ENCODE measurements around the gene CYP21A2. TPM values are rescaled to one million over a fixed set of nuclear protein-coding genes. Genes with fewer than 3 reads are reported as not detected.
"Not testable (repeated sequence)": the region's sequence is repeated elsewhere in the genome, so short reads cannot be mapped to it uniquely, and the experiment has no call there.

Gene CYP21A2
- polyA plus RNA-seq (ENCODE audit: insufficient read length in 10 of 10), result 1 to 10 TPM in 2 of 10 donors, under 1 TPM in 8; 0.35 to 1.1 (median 0.58) TPM
- long read RNA-seq, donor 1, result 0 reads
- long read RNA-seq, donor 2, partial matches to known transcripts, result 0 of 2 reads
- long read RNA-seq, donor 2, other reads (novel, unspliced or antisense), result 0 of 2 reads
- long read RNA-seq, donor 3, result 0 reads
- long read RNA-seq, donor 4, result 0 reads
- long read RNA-seq, donor 5, partial matches to known transcripts, result 93 of 93 reads
- long read RNA-seq, donor 5, other reads (novel, unspliced or antisense), result 0 of 93 reads
- long read RNA-seq, donor 6, result 0 reads
- long read RNA-seq, donor 7, partial matches to known transcripts, result 40 of 40 reads
- long read RNA-seq, donor 7, other reads (novel, unspliced or antisense), result 0 of 40 reads
- long read RNA-seq, donor 8, partial matches to known transcripts, result 5 of 5 reads
- long read RNA-seq, donor 8, other reads (novel, unspliced or antisense), result 0 of 5 reads
- long read RNA-seq, donor 9, result 0 reads

- DNase-seq, result not testable (repeated sequence)
These were observed at the start of gene CYP21A2 for GRCh38 chr6:32037598-32038524. Gene CYP21A2, plus strand, starts transcription at chr6:32038415. Its CDS starts 8 bp downstream, at chr6:32038423.

GRCh38 chr6:31989363-31989762, 48.9 kb upstream of the CYP21A2 start:
- not testable (repeated sequence) for DNase-seq

DNA sequence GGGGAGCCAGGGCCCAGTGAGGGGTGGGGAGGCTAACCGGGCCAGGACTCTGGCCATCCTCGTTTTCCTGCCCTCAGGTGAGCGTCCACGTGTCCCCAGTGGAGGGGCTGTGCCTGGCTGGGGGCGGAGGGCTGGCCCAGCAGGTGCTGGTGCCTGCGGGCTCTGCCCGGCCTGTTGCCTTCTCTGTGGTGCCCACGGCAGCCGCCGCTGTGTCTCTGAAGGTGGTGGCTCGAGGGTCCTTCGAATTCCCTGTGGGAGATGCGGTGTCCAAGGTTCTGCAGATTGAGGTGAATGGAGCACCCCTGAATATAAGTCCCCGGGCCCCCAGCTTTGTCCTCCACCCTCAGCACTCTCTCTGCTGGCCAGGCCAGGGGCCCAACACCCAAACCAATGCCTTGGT, 43.8 kb upstream of the CYP21A2 start:
- not testable (repeated sequence) for DNase-seq

GRCh38 chr6:31996385-31996784, 41.8 kb upstream of the CYP21A2 start:
- DNase-seq, result not testable (repeated sequence)

- DNase-seq, result not testable (repeated sequence)
These were observed 35.5 kb upstream of the CYP21A2 start for GRCh38 chr6:32002546-32003268.

- not testable (repeated sequence) for DNase-seq
These were observed 34.9 kb upstream of the CYP21A2 start for GRCh38 chr6:32003301-32003700.

- not testable (repeated sequence) for DNase-seq
These were observed 33.8 kb upstream of the CYP21A2 start for GRCh38 chr6:32004393-32004792.

DNA sequence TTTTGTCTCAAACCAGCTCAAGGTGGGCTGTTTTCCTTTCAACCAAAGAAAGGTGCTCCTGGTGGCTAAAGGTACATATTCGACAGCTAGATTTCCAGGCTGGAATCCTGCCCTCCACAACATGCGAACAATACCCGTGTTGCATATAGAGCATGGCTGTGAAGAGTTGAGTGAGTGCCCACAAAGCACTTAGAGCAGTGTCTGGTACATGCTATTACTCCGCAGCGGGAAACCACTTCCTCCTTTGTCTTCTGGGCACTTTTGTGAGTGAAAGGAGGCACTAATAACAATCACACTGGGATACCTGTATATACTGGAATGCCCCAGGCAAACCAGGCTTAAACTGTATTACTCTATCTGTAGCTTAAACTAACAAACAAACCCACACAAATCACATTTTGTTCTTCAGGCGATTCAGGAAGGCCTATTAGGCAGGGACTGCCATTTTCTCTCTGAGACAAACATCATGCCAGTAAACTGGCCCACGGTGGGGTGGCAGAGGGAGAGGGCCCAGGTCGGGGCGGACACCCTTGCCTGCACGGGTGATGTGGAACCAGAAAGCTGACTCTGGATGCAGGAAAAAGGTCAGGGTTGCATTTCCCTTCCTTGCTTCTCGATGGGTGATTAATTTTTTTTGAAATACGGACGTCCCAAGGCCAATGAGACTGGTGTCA, 33.2 kb upstream of the CYP21A2 start:
- DNase-seq, result not testable (repeated sequence)

- DNase-seq, result not testable (repeated sequence)
These were observed 32.7 kb upstream of the CYP21A2 start for GRCh38 chr6:32005538-32005880.

DNA sequence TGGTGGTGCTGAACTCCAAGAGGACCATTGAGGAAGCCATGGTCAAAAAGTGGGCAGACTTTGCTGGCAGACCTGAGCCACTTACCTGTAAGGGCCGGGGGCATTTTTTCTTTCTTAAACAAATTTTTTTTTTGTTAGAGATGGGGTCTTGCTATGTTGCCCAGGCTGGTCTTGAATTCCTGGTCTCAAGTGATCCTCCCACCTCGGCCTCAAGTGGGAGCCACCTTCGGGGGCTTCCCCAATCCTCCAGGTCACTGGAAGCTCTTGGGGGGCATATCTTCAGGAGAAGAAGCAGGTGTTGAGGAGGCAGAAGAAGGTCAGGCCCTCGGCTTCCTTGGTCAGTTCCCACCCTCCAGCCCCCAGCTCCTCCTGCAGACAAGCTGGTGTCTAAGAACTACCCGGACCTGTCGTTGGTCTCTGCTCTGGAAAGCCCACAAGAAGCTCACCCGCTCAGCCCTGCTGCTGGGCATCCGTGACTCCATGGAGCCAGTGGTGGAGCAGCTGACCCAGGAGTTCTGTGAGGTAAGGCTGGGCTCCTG, 32.2 kb upstream of the CYP21A2 start:
- not testable (repeated sequence) for DNase-seq

DNA sequence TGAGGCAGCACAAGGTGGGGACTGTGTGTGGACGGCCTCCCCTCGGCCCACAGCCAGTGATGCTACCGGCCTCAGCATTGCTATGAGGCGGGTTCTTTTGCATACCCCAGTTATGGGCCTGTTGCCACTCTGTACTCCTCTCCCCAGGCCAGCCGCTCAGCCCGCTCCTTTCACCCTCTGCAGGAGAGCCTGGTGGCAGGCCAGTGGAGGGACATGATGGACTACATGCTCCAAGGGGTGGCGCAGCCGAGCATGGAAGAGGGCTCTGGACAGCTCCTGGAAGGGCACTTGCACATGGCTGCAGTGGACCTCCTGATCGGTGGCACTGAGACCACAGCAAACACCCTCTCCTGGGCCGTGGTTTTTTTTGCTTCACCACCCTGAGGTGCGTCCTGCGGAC, 31.1 kb upstream of the CYP21A2 start:
- DNase-seq, result not testable (repeated sequence)

DNA sequence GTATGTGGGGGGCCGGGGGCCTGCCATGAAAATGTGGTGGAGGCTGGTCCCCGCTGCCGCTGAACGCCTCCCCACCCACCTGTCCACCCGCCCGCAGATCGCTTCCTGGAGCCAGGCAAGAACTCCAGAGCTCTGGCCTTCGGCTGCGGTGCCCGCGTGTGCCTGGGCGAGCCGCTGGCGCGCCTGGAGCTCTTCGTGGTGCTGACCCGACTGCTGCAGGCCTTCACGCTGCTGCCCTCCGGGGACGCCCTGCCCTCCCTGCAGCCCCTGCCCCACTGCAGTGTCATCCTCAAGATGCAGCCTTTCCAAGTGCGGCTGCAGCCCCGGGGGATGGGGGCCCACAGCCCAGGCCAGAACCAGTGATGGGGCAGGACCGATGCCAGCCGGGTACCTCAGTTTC, 30.2 kb upstream of the CYP21A2 start:
- DNase-seq, result not testable (repeated sequence)

GRCh38 chr6:32008616-32009015, 29.6 kb upstream of the CYP21A2 start:
- DNase-seq, result not testable (repeated sequence)

DNA sequence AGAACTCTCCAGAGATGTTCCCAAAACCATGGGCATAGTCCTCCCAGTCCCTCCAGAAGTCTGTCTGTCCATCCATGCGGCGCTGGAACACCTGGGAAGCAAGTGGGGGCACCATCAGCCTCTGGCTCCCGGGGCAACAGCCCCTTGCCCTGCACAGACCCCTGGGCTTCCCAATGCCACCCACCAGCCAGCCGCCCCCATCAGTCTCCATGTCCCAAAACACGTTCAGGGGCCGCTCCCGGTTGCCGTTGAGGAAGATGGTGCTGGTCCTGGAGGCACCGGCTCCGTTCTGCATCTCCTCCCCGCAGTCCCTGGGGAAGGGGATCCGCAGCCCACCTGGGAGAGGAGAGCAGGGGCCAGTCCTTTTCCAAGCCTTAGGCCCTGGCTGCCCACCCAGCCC, 28.7 kb upstream of the CYP21A2 start:
- not testable (repeated sequence) for DNase-seq

GRCh38 chr6:32010856-32011530, 27.2 kb upstream of the CYP21A2 start:
- DNase-seq, result not testable (repeated sequence)

DNA sequence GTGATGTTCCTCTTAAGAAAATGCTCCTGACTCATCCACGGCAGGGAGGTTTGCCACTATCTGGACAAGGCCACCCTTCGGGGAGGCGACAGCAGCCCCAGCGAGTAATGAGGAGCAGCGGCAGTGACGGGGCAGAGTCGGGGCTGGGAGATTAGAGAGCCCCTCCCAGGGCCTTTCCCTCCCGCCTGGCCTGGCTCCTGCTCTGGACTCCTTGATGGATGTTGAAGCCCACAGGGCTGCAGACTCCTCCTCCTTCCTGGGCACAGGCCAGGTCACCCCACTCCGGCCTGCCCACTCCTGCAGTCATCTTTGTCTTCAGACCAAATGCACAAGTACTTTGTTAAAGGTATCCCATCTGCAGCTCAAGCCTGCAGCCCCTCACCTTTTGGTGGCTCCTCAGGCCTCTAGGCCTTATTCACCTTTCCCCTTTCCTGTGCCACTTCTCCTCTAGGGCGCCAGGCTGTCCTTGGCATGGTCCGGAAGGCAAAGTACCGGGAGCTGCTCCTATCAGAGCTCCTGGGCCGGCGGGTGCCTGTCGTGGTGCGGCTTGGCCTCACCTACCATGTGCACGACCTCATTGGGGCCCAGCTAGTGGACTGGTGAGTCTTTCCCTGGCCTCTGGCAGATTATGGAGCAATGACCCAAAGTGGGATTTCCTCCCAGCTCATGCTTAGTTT, 25.1 kb upstream of the CYP21A2 start:
- not testable (repeated sequence) for DNase-seq

DNA sequence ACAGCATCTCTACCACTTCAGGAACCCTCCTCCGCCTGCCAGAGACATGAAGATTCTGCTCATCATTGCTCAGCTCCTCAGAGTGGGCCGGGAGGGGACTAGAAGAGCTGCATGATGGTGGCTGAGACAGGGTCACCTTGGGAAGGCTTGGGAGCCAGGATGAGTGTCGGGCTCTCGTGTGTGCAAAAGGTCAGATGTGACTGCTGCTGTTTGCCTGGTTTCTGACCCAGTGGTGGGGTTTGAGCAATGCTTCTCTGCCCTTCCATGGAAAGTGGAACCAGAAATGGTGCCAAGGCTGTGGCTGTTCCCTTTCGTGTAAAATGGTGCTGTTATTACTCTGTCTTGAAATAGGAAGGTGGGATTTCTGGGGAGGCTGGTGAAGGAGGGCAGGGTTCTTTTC, 24.5 kb upstream of the CYP21A2 start:
- DNase-seq, result not testable (repeated sequence)

DNA sequence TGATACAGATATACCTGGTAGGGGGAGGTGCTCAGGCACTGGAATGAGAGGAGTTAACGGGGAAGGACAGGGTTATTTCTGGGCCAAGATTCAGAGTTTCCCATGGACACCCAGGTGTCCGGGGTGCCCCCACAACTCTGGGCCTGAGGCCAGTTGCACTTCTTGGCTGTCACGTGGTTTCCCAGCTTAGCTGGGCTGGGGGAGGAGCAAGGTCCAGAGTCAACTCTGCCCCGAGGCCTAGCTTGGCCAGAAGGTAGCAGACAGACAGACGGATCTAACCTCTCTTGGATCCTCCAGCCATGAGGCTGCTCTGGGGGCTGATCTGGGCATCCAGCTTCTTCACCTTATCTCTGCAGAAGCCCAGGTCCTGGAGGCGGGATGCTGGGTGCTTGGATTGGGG, 23.7 kb upstream of the CYP21A2 start, which contains the start of gene C4B:
C4B (plus strand) TSS at position 249 of the 400 bp plus-strand sequence; CDS start at position 300, 51 bp downstream.
- not testable (repeated sequence) for DNase-seq

DNA sequence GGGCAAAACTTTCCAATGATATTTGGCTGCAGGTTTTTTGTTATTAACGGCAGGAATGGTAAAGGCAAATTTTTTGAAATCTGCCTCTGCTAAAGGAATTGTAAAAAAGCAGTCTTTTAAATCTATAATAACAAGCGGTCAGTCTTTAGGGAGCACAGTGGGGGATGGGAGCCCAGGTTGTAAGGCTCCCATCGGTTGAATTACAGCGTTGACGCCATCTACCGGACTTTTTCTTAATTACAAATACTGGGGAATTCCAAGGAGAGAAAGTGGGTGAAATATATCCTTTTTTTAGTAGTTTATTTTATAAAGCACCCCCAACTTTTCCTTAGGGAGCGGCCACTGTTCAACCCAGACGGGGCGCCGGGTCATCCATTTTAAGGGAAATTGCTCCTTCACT, 16.1 kb upstream of the CYP21A2 start:
- DNase-seq, result not testable (repeated sequence)

Measured in muscle of back (tissue), 13 donors.